GM18502 (cell line): ENCODE measurements around the gene GRK4.

Experiments
- ATAC-seq: cut with Tn5 transposase; IDR thresholded peaks from one replicate; pipeline ENCODE4 v1.9.1; 2021; ENCODE audit warnings: mild to moderate bottlenecking; ENCODE audit not compliant: unreplicated experiment, poor library complexity

The GRK4 gene

GRCh38 chr4:2995546-2996265 is 32.3 kb downstream of the GRK4 start:
- ATAC-seq = no peak

- no peak for ATAC-seq
Measured at GRCh38 chr4:2996415-2996814, 33.0 kb downstream of the GRK4 start.

- ATAC-seq = no peak
Measured at GRCh38 chr4:3007724-3008123, 44.4 kb downstream of the GRK4 start.

GRCh38 chr4:3009422-3009821 is 46.1 kb downstream of the GRK4 start:
- no peak for ATAC-seq

GRCh38 chr4:3010577-3010976 is 47.2 kb downstream of the GRK4 start:
- ATAC-seq = no peak

GRCh38 chr4:3010998-3011397 is 47.6 kb downstream of the GRK4 start:
- ATAC-seq = no peak

- no peak for ATAC-seq
Measured at GRCh38 chr4:3011456-3012220, 48.3 kb downstream of the GRK4 start.

- ATAC-seq = no peak
Measured at GRCh38 chr4:3013323-3013722, 50.0 kb downstream of the GRK4 start.

- ATAC-seq = peak; percentile 66
Measured at GRCh38 chr4:3013839-3014350, 50.5 kb downstream of the GRK4 start.

GRCh38 chr4:3016961-3017360 is 53.6 kb downstream of the GRK4 start:
- no peak for ATAC-seq

GRCh38 chr4:3017504-3017903 is 54.1 kb downstream of the GRK4 start:
- no peak for ATAC-seq

- ATAC-seq = no peak
Measured at GRCh38 chr4:3019145-3019846, 55.9 kb downstream of the GRK4 start.

GRCh38 chr4:3021127-3021526 is 57.8 kb downstream of the GRK4 start:
- no peak for ATAC-seq

GRCh38 chr4:3021627-3022026 is 58.3 kb downstream of the GRK4 start:
- ATAC-seq = peak; percentile 43

GRCh38 chr4:3022112-3022511 is 58.7 kb downstream of the GRK4 start:
- ATAC-seq = no peak

- no peak for ATAC-seq
Measured at GRCh38 chr4:3022651-3023050, 59.3 kb downstream of the GRK4 start.

GRCh38 chr4:3025881-3026280 is 62.5 kb downstream of the GRK4 start:
- no peak for ATAC-seq

- ATAC-seq = no peak
Measured at GRCh38 chr4:3026540-3026939, 63.2 kb downstream of the GRK4 start.

- no peak for ATAC-seq
Measured at GRCh38 chr4:3029464-3029863, 66.1 kb downstream of the GRK4 start.

- no peak for ATAC-seq
Measured at GRCh38 chr4:3030566-3031356, 67.4 kb downstream of the GRK4 start.
